Hepatocyte (in vitro differentiated cells): Measurements from ENCODE around the gene ATAD5.

Source experiments
- CTCF ChIP-seq: fragments of 200-600 bp; sonication (generic); IDR thresholded peaks from 2 replicates; pipeline ENCODE4 v1.5.1; 2016; ENCODE audit warnings: antibody characterized with exemption, mild to moderate bottlenecking; ENCODE audit not compliant: poor library complexity
- EZH2phosphoT487 ChIP-seq: fragments of 200-600 bp; sonication (generic); IDR thresholded peaks from one replicate; pipeline ENCODE4 v1.6.1; 2018; ENCODE audit warnings: antibody characterized with exemption, mild to moderate bottlenecking, low read depth, moderate library complexity; ENCODE audit not compliant: unreplicated experiment, severe bottlenecking

- TF ChIP-seq CTCF, result no peak
- TF ChIP-seq EZH2phosphoT487, result no peak
Observed at GRCh38 chr17:30848021-30848420, 16.3 kb downstream of the ATAD5 start.
